IMR-90 (cell line): ENCODE results near the gene C1orf116. TPM values are rescaled to one million over a fixed set of nuclear protein-coding genes. Genes with fewer than 3 reads are reported as not detected.

ENCODE experiments used
- ATAC-seq: fragments of 200-7000 bp; cut with Tn5 transposase; 2 replicates; pipeline ENCODE4 v1.9.1; 2020; ENCODE audit warnings: low read depth, mild to moderate bottlenecking, moderate library complexity
- BruUV-seq: library from RNA; stranded (reverse); fragments of 400-500 nt; replicated peaks from 2 replicates; lab custom pipeline; 2021; lab: Mats Ljungman, UMichigan
- CTCF ChIA-PET: fragments of 300-600 bp; formaldehyde crosslinking; extraction: SDS; loops from one replicate; lab custom pipeline; 2021; ENCODE audit warnings: antibody characterized with exemption; lab: Yijun Ruan, JAX
- POLR2A ChIA-PET: fragments of 300-600 bp; sonication (Branson Sonifier 250); formaldehyde crosslinking; loops from one replicate; lab custom pipeline; 2022; ENCODE audit warnings: antibody characterized with exemption; ENCODE audit not compliant: unreplicated experiment; lab: Charles Lee
- DNase-seq: peaks from one replicate; pipeline ENCODE4 v3.0.0; 2013
- H2AFZ ChIP-seq: replicated peaks from 2 replicates; pipeline ENCODE3; 2013; ENCODE audit warnings: low read length, mild to moderate bottlenecking; ENCODE audit not compliant: poor library complexity
- H2AK5ac ChIP-seq: 2 replicates; pipeline ENCODE4 v1.6.1; 2013; ENCODE audit warnings: low read depth, low read length, inconsistent platforms
- H2AK9ac ChIP-seq: replicated peaks from 2 replicates; pipeline ENCODE3; 2013; ENCODE audit warnings: mild to moderate bottlenecking, low read depth, low read length, moderate library complexity; ENCODE audit not compliant: poor library complexity
- H2BK120ac ChIP-seq: 2 replicates; pipeline ENCODE4 v1.6.1; 2013; ENCODE audit warnings: low read depth, low read length, inconsistent platforms
- H2BK15ac ChIP-seq: 3 replicates; pipeline ENCODE4 v1.6.1; 2013; ENCODE audit warnings: low read depth, low read length, inconsistent platforms
- H2BK20ac ChIP-seq: 2 replicates; pipeline ENCODE4 v1.6.1; 2013; ENCODE audit warnings: low read depth, mild to moderate bottlenecking, inconsistent platforms, low read length, moderate library complexity
- H2BK5ac ChIP-seq: 2 replicates; pipeline ENCODE4 v1.6.1; 2013; ENCODE audit warnings: mild to moderate bottlenecking, low read depth, low read length, inconsistent platforms; ENCODE audit not compliant: poor library complexity, severe bottlenecking
- H3K14ac ChIP-seq: replicated peaks from 2 replicates; pipeline ENCODE4 v1.6.1; 2013; ENCODE audit warnings: low read depth, low read length, inconsistent platforms
- H3K18ac ChIP-seq: 2 replicates; pipeline ENCODE4 v1.6.1; 2013; ENCODE audit warnings: low read depth, low read length, control low read depth
- H3K23ac ChIP-seq: 2 replicates; pipeline ENCODE4 v1.6.1; 2013; ENCODE audit warnings: low read depth, low read length, inconsistent platforms
- H3K27ac ChIP-seq: 2 replicates; pipeline ENCODE4 v1.5.1; 2013; ENCODE audit warnings: mild to moderate bottlenecking, control low read depth, low read length; ENCODE audit not compliant: insufficient read depth
- H3K27me3 ChIP-seq: 2 replicates; pipeline ENCODE4 v1.6.1; 2013; ENCODE audit warnings: low read length; ENCODE audit not compliant: control insufficient read depth, insufficient read depth
- H3K36me3 ChIP-seq: 2 replicates; pipeline ENCODE4 v1.6.1; 2013; ENCODE audit warnings: low read length, mixed read lengths; ENCODE audit not compliant: control insufficient read depth, insufficient read depth
- H3K4ac ChIP-seq: 2 replicates; pipeline ENCODE4 v1.6.1; 2013; ENCODE audit warnings: low read depth, low read length, inconsistent platforms
- H3K4me1 ChIP-seq: 2 replicates; pipeline ENCODE4 v1.6.1; 2013; ENCODE audit warnings: low read length, mixed read lengths; ENCODE audit not compliant: control insufficient read depth, insufficient read depth
- H3K4me2 ChIP-seq: 2 replicates; pipeline ENCODE4 v1.6.1; 2013; ENCODE audit warnings: low read depth, mild to moderate bottlenecking, control low read depth, low read length, moderate library complexity
- H3K4me3 ChIP-seq: 2 replicates; pipeline ENCODE4 v1.5.1; 2013; ENCODE audit warnings: low read depth, mild to moderate bottlenecking, control low read depth, low read length, moderate library complexity; ENCODE audit not compliant: insufficient read depth
- H3K56ac ChIP-seq: 2 replicates; pipeline ENCODE4 v1.6.1; 2013; ENCODE audit warnings: low read length, inconsistent platforms; ENCODE audit not compliant: insufficient read depth; ENCODE audit errors: extremely low read depth
- H3K79me1 ChIP-seq, 2 experiments: 2 replicates each; pipeline ENCODE4 v1.6.1; 2013; ENCODE audit warnings: low read length in 2 of 2, inconsistent platforms in 1 of 2, low read depth in 1 of 2
- H3K9ac ChIP-seq: 2 replicates; pipeline ENCODE4 v1.6.1; 2013; ENCODE audit warnings: low read depth, low read length, control low read depth
- H3K9me1 ChIP-seq: 2 replicates; pipeline ENCODE4 v1.6.1; 2013; ENCODE audit warnings: low read length, inconsistent platforms; ENCODE audit not compliant: insufficient read depth
- H3K9me3 ChIP-seq: 2 replicates; pipeline ENCODE4 v1.6.1; 2013; ENCODE audit warnings: low read length; ENCODE audit not compliant: control insufficient read depth, insufficient read depth
- H4K20me1 ChIP-seq: 2 replicates; pipeline ENCODE4 v1.6.1; 2013; ENCODE audit warnings: low read length, inconsistent platforms; ENCODE audit not compliant: insufficient read depth
- H4K5ac ChIP-seq: 2 replicates; pipeline ENCODE4 v1.6.1; 2013; ENCODE audit warnings: mild to moderate bottlenecking, low read depth, low read length, control low read depth
- H4K8ac ChIP-seq, 2 experiments: 2 replicates each; pipeline ENCODE4 v1.6.1; 2013; ENCODE audit warnings: low read depth in 2 of 2, low read length in 2 of 2, control low read depth in 1 of 2, inconsistent platforms in 1 of 2
- H4K91ac ChIP-seq: 2 replicates; pipeline ENCODE4 v1.6.1; 2013; ENCODE audit warnings: low read depth, low read length, inconsistent platforms; ENCODE audit not compliant: insufficient read depth
- NFE2L2 ChIP-seq: fragments of 150-350 bp; IDR thresholded peaks from 2 replicates; pipeline ENCODE4 v1.6.1; 2016; ENCODE audit warnings: low read depth, mild to moderate bottlenecking, low read length
- SMC3 ChIP-seq: fragments of 150-350 bp; IDR thresholded peaks from 2 replicates; pipeline ENCODE4 v1.6.1; 2016; ENCODE audit warnings: low read depth, mild to moderate bottlenecking, antibody characterized with exemption, low read length, moderate library complexity
- WGBS, 2 experiments: methylation state at CpG; one replicate each; pipeline versions ENCODE4 v1.1.5 to v1.1.7; 2013; ENCODE audit warnings: missing lambda C conversion rate in 2 of 2; ENCODE audit not compliant: insufficient read length in 1 of 2; ENCODE audit errors: extremely low coverage in 2 of 2; 5-methylcytosine and 5-hydroxymethylcytosine counted together
- dilution Hi-C: fragments of 300-500 bp; cut with HindIII; formaldehyde crosslinking; loops from one replicate; pipeline ENCODE4 v1.14.3; 2018; ENCODE audit warnings: low sequenced_read_pairs; ENCODE audit not compliant: unreplicated experiment
- in situ Hi-C: fragments of 300-500 bp; cut with MboI; formaldehyde crosslinking; loops from 3 replicates; pipeline ENCODE4 v1.14.3; 2019; ENCODE audit warnings: low sequenced_read_pairs, inconsistent platforms, mixed read lengths
- intact Hi-C: fragments of 100-400 bp; cut with micrococcal nuclease; formaldehyde crosslinking; loops from 2 replicates; pipeline ENCODE4 v1.10.0; 2022
- polyA plus RNA-seq, 3 experiments: library from polyadenylated mRNA; depleted of rRNA; stranded (reverse); fragments of >200 nt; gene quantifications; 2 replicates each; pipeline ENCODE4 v1.2.3, GENCODE V29; 2012; ENCODE audit warnings: low replicate concordance in 1 of 3
- total RNA-seq: library from RNA; depleted of rRNA; stranded (reverse); fragments of >200 nt; gene quantifications from 2 replicates; pipeline ENCODE4 v1.2.3, GENCODE V29; 2012

Gene C1orf116
- total and polyA plus RNA-seq, 2 of the 4 experiments (the other 2 are of a cell fraction), result under 0.01 to 0.03 TPM

DNA sequence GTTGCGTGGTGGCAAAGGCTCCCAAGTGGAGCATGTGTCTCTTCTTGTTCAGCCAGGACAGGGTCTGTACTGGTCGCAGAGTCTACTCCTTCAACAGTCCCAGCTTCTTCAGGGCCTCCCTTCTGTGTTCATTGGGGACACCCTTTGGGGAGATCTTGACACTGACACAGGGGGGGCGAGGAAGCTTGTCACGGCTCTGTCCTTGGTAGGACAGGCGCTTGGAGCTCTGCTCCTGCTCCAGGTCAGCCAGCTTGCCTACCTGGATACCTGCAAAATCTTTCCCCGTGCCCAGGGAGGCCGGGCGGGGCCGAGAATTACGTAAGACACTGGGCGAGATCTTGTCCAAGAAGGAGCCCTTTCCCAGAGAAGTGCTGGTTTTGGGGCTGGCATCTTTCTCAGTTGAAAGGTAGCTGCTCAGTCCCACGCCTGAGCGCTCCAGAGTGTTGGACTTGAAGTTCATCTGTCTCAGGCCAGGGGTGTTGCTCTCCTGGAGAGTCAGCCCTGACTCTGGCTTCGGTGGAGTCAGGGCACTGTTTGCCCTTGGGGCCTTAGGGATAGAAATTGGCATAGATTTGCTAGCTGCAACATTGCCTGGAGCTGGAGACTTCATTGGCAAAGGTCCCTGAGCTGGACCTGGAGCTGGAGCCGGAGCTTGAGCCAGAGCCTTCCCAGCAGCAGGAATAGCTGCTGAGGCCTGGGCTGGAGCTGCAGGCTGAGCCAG is 10.5 kb downstream of the C1orf116 start:
- Histone ChIP-seq H3K9me1 (peaks cover 14% of the 10 kb centered on the region), H2AK5ac (no peak overlapping the region), H2AK9ac (peak overlapping the region; percentile 67), H2BK120ac (no peak overlapping the region), H4K5ac (no peak overlapping the region), H2BK20ac (no peak overlapping the region), H4K91ac (no peak overlapping the region), H3K4me3 (no peak overlapping the region), H3K9ac (no peak overlapping the region), H3K27ac (no peak overlapping the region), H2BK5ac (no peak overlapping the region), H3K18ac (no peak overlapping the region), H3K23ac (no peak overlapping the region), H3K4me1 (peaks cover 6% of the 10 kb centered on the region), H3K9me3 (no peaks in the 10 kb centered on the region), H3K14ac (no peak overlapping the region), H2AFZ (peak overlapping the region; percentile 54), H3K27me3 (no peaks in the 10 kb centered on the region; the same call in 1 of the 2 replicates), H2BK15ac (no peak overlapping the region), H4K8ac (no peak overlapping the region), H3K79me1 (no peaks in the 10 kb centered on the region), H3K56ac (no peak overlapping the region), H3K36me3 (no peaks in the 10 kb centered on the region), H3K4ac (peak overlapping the region; percentile 16; the same call in 1 of the 2 replicates), H3K4me2 (no peak overlapping the region), H4K20me1 (no peaks in the 10 kb centered on the region)
- 91% methylated on average over 12 of the region's 15 CpGs; no CpG with 5 or more reads in 1 of the 2 experiments for WGBS, 2 experiments
- ChIA-PET POLR2A (no interaction called here), CTCF (no interaction called here)
- TF ChIP-seq SMC3 (no peak), NFE2L2 (no peak)
- DNase-seq, result no peak
- intact Hi-C loops, result no loop called here
- dilution Hi-C loops, result no loop called here
- in situ Hi-C loops, result no loop called here
- ATAC-seq, result no peak
- BruUV-seq, result no TSS peak
